ENCODE results near the gene SOD2.

DNA sequence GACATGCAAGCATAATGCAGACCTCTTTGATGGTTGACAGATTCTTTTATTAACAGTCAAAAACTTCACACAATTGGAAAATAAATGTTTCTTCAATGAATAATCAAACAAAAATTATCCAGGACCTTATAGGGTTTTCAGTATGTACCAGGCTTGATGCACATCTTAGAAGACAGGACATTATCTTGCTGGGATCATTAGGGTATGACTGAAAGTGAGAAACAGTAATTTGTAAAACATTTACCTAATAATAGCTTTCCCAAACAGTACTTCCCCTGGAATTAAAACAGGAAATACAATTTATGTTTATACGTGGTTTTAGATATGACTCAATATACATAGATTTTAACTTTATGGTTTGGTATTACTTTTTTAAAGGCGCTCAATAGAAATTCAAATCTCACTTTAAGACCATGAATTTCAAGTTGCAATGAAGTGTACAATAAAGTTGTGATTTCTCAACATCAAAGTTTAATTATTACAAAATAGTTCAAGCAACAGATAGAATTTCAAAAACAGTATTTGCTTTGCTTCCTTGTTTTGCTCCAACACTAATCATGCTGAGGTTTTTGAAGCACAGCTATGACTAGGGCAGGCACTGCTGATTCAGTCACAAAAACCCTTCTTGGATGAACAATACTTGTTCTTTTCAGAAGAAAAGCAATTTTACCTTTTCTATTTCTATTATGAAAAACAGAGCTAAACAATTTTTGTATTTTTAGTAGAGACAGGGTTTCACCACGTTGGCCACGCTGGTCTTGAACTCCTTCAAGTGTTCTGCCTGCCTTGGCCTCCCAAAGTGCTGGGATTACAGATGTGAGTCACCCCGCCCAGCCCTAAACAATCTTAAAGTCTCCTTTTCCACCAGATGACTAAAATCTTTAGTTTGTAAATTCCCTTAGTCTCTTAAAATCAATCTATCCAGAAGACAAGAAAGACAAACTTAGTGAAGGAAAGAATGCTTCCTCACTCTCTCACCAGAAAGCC is 13.7 kb downstream of the SOD2 start:
- TF ChIP-seq EZH2phosphoT487 (IDR thresholded peaks at IDR 0.05; ENCODE audit: low read depth) (no peak), CTCF (IDR thresholded peaks at IDR 0.05; ENCODE audit: low read depth, low read length) (no peak)
